Nucleus accumbens (tissue), 56 donors: ENCODE measurements around the gene TFF3.

Experiments used
- DNase-seq, 56 donors: peaks; one replicate each; lab custom pipeline; 2025; lab: John Stamatoyannopoulos, UW

The TFF3 gene

GRCh38 chr21:42347601-42348327 is 32.6 kb upstream of the TFF3 start:
- DNase-seq: no peak

- no peak for DNase-seq
Measured at GRCh38 chr21:42346866-42347600, 31.8 kb upstream of the TFF3 start.

- no peak for DNase-seq
Measured at GRCh38 chr21:42346441-42346840, 31.2 kb upstream of the TFF3 start.

- peak in 1 of 56 donors; percentile 4 for DNase-seq
Measured at GRCh38 chr21:42344631-42345030, 29.4 kb upstream of the TFF3 start.

- DNase-seq: no peak
Measured at GRCh38 chr21:42343963-42344510, 28.8 kb upstream of the TFF3 start.

- DNase-seq: no peak
Measured at GRCh38 chr21:42343556-42343955, 28.3 kb upstream of the TFF3 start.

- no peak for DNase-seq
Measured at GRCh38 chr21:42343101-42343500, 27.9 kb upstream of the TFF3 start.

- DNase-seq: no peak
Measured at GRCh38 chr21:42341776-42342542, 26.8 kb upstream of the TFF3 start.

GRCh38 chr21:42340187-42341050 is 25.2 kb upstream of the TFF3 start:
- no peak for DNase-seq

GRCh38 chr21:42338729-42339715 is 23.8 kb upstream of the TFF3 start:
- no peak for DNase-seq

GRCh38 chr21:42337830-42338728 is 22.9 kb upstream of the TFF3 start:
- DNase-seq: peak in 49 of 56 donors; percentile 11 to 83 (median 41)

- DNase-seq: no peak
Measured at GRCh38 chr21:42337276-42337675, 22.1 kb upstream of the TFF3 start.

GRCh38 chr21:42336054-42336453 is 20.8 kb upstream of the TFF3 start:
- DNase-seq: no peak

- DNase-seq: no peak
Measured at GRCh38 chr21:42332557-42333317, 17.5 kb upstream of the TFF3 start.

- no peak for DNase-seq
Measured at GRCh38 chr21:42331660-42332059, 16.5 kb upstream of the TFF3 start.

GRCh38 chr21:42330380-42331371 is 15.5 kb upstream of the TFF3 start:
- DNase-seq: no peak
